HTR-8/SVneo (cell line): ENCODE measurements around the gene AKR1B15.
"Not testable (repeated sequence)": the region's sequence is repeated elsewhere in the genome, so short reads cannot be mapped to it uniquely, and the experiment has no call there.

Experiments
- DNase-seq: peaks from one replicate; pipeline ENCODE4 v3.0.0; 2011; ENCODE audit warnings: low spot score, mixed read lengths; ENCODE audit not compliant: insufficient read length
- FAIRE-seq: peaks from 2 replicates; lab custom pipeline; 2011; peaks lifted over from hg19 to GRCh38; lab: Jason Lieb, UNC

Gene AKR1B15

DNA sequence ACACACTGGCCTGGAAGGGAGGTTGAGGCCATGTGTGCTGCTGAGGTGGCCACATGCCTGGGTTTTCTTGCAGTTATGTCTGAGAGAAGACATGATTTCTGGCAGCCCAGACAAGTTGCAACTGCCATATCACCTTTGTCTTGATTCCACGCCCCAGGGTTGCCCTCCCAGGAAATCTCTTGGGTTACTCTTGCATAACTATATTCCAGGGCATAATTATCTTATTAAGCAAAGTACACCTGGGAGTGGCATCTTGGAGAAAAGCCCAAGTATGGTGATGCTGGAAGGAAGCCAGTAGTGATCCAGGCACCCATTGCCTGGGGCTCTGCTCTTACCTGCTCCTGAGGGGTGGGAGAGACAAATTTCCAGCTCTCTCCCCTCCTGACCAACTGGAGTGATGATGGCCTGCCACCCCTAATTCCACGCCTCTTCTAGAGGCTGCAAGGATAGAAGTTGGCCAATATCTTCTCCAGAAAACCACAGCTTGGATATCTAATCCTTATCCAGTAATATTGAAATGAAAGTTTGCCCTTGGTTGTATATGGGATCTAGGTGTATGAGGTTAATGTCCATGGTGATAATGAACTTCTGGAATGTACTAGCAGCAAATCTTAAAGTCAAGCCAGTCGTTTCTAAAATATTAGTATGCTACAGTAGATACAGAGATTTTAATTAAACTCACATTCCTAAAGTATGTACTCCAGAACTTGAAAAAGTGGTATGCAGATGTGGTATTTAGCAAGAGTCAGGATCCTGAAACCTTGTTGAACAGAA, 16.5 kb upstream of the AKR1B15 start:
- DNase-seq (no peak), FAIRE-seq (no peak)

- FAIRE-seq (no peak), DNase-seq (no peak)
These were observed 16.0 kb upstream of the AKR1B15 start for GRCh38 chr7:134532954-134533218.

DNA sequence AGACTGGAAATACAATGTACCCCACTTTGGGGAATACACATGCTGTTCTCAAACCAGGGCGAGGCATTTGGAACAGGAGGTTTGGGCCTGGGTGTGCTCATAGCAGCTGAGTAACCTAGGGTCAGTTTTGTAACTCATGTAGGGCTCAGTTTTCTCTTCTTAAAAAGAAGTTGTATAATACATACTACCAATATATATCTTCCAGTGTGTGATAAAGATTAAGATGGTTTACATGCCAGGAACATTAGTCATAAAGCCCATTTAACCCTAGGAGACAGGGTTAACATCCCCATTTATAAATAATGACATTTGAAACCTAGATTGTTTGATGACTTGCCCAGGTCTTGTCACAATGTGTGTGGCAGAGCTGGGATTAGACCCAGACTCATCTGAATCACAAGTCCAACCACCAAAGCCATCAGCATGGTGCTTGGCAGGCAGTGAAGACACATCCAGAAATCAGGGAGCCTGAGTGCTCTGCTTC, 15.6 kb upstream of the AKR1B15 start:
- DNase-seq: no peak
- no peak for FAIRE-seq

GRCh38 chr7:134534633-134535032, 14.3 kb upstream of the AKR1B15 start:
- FAIRE-seq: no peak
- no peak for DNase-seq

GRCh38 chr7:134535272-134535918, 13.5 kb upstream of the AKR1B15 start:
- DNase-seq (no peak), FAIRE-seq (no peak)

DNA sequence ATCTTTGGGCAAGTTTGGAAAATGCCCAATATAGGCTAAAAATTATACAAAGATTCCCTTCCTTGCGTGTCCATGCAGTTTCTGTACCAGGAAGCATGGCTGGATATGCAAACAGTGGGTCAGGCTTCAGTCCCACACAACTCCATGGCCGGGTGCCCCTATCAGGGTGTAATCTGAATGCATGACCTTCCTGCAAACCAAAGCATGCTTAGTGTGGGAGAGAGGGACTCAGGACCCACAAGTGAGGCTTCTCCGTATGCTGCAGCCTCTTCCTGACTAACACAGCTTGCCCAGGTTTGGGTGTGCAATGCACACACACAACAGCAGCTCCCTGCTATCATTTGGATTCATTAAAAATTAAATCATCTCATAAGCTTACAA, 13.0 kb upstream of the AKR1B15 start:
- FAIRE-seq (no peak), DNase-seq (no peak)

DNA sequence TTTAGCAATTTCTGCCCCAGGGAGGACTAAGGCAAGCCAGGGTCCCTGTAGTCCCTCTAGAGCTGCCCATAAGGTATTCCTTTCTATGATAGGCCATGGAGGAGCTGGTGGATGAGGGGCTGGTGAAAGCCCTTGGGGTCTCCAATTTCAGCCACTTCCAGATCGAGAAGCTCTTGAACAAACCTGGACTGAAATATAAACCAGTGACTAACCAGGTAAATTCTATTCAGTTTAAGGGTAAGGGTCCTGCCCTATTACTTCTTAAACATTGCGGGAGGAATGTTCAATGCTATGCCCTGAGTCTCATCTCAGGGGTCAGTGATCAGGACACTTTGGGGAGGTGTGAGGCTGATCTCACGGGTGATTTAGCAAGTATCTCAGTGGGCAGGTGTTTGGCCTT, 12.4 kb upstream of the AKR1B15 start:
- FAIRE-seq: not testable (repeated sequence)

GRCh38 chr7:134537273-134537781, 11.6 kb upstream of the AKR1B15 start:
- FAIRE-seq, DNase-seq: not testable (repeated sequence)

More for the DNA sequence above, 12.4 kb upstream of the AKR1B15 start:
- not testable (repeated sequence) for DNase-seq

DNA sequence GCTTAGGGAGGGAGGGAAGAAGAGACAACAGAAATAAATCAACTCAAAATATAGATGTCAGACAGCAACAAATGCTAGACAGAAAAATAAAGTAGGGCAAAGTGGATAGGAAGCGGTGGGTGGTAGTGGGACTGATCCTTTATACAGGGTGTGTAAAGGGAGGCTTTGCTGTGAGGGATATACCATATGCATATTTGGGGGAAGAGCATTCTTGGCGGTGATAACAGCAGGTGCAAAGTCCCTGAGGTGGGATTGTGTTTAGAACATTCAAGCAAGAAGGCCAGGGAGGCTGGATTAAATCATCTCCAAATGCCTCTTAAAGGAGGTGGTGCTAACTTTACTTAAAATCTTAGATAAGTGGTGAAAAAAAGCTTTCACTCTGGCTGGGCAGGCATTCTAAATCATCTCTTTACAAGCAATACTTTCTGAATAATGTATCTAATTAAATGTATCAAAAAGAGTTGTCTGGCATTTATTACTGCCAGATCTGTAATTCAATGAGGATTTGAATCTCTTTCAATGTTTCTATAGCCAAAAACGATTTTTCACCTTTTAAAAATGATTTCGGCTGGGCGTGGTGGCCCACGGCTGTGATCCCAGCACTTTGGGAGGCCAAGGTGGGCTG, 9.4 kb upstream of the AKR1B15 start:
- no peak for DNase-seq
- FAIRE-seq: no peak

- FAIRE-seq, DNase-seq: not testable (repeated sequence)
These were observed 7.3 kb upstream of the AKR1B15 start for GRCh38 chr7:134541501-134542194.

GRCh38 chr7:134542195-134542771, 6.6 kb upstream of the AKR1B15 start:
- no peak for FAIRE-seq
- DNase-seq: no peak

- FAIRE-seq: no peak
These were observed 3.5 kb upstream of the AKR1B15 start for GRCh38 chr7:134545380-134545779.

DNA sequence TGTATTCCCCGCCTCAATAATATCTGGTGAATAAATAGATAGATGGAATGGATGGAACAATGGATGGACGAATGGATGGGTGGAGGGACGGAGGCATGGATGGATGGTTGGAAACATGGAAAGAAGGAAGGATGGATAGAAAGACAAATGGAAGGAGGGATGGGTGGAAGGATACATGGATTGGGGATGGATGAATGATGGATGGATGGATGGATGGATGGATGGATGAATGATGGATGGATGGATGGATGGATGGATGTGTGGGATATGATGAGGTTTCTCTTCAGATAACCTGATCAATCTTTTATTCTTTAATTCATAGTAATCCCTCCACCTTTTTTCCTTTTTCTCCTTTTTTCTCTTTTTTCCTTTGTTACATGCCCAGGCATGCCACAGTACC, 3.0 kb upstream of the AKR1B15 start:
- FAIRE-seq: no peak
- no peak for DNase-seq

More at GRCh38 chr7:134545380-134545779, 3.5 kb upstream of the AKR1B15 start:
- no peak for DNase-seq

GRCh38 chr7:134546955-134547354, 2.0 kb upstream of the AKR1B15 start:
- no peak for FAIRE-seq
- DNase-seq: no peak

DNA sequence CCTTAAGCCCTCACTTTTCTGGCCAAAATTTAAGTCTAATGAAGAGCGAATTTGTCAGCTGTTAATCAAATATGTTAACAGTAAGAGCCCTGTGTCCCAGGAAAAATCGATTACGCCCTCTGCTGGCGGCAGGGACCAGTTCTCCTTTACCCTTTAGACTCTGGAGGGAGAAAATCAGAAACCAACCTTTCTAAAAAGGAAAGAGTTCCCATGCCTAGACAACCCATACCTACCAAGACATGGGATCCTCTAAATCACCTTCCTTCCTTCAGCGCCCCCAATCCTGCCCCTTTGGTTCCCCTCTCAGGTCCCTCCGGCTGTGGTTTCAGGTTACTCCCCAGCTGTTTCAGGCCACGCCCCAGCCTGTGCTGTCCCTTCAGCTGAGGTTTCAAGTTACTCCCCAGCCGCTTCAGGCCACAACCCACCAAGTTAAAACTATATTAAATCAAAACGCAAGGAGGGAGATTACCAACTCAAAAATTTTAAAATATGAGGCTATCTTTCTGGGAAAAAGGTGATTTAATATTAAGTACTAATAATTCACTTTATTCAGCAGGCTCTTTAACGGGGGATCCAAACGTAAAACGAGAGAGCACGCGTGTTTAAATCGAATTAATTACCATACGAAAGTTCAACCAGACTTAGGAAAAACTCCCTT, 1.4 kb upstream of the AKR1B15 start:
- DNase-seq: peak; percentile 57
- no peak for FAIRE-seq

DNA sequence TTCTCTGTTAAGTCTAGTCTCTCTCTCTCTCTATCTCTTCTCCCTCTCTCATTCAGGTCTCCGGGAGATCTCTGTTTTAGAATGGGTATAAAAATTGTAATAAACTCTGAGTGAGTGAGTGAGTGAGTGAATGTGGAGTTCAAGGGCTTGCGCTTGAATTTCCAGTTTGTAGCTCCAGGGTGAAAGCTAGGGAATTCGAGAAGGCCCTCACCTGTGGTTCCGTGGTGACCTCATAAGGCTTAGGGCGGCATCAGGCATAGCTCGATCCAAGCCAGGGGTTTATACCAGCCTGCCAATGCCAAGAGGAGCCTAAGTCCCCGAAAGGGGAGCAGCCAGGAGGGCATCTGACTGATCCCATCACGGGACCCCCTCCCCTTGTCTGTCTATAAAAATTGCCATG, 456 bp downstream of the AKR1B15 start:
- DNase-seq (no peak), FAIRE-seq (no peak)

DNA sequence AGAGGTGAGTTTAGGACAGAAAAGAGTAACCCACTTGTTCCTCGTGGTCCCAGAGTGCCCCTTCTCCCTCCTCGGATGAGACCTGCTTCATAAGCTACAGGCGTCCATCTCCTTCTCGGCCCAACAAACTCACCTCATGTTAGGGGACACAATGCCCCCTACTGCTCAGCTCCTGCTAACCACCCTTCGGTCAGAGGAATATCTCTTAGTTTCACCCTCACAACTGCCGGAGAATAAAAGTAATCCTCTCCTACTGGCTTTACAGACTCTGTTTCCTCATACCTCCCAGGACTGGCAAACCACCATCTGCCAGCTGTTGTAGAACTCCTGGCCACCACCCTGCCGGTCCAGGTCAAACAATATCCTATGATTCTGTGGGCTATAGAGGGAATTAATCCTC, 3.2 kb downstream of the AKR1B15 start:
- DNase-seq (no peak), FAIRE-seq (no peak)

DNA sequence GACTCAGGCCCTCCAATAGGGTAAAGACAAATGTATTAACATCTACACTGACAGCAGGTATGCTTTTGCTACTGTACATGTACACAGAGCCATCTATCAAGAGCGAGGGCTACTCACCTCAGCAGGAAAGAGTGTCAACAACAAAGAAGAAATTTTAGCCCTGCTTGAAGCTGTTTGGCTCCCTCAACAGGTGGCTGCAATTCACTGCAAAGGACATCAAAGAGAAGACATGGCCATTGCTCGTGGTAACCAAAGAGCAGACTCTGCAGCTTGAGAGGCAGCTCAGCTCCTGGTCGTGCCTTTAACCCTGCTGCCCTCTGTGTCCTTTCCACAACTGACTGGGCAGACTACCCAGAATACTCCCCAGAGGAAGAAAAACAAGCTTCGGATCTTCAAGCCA, 5.1 kb downstream of the AKR1B15 start:
- no peak for FAIRE-seq
- no peak for DNase-seq

DNA sequence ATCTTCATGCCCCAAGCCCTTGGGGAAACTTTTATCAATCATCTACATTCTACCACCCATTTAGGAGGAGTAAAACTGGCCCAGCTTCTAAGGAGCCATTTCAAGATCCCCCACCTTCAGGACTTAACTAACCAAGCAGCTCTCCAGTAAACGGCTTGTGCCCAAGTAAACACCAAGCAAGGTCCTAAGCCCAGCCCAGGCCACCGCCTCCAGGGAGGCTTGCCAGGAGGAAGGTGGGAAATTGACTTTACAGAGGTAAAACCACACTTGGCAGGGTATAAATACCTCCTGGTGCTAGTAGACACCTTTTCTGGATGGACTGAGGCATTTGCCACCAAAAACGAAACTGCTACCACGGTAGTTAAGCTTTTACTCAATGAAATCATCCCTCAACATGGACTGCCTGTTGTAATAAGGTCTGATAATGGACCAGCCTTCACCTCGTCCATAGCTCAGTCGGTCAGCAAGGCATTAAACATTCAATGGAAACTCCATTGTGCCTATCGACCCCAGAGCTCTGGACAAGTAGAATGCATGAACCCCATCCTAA, 5.6 kb downstream of the AKR1B15 start:
- FAIRE-seq (no peak), DNase-seq (no peak)
